Neural progenitor cell (in vitro differentiated cells): ENCODE results near the gene IL33. TPM values are rescaled to one million over a fixed set of nuclear protein-coding genes. Genes with fewer than 3 reads are reported as not detected.

Experiments
- DNase-seq: peaks from one replicate; pipeline ENCODE4 v3.0.0-alpha.2; 2016; ENCODE audit warnings: low spot score
- H2AFZ ChIP-seq: fragments of 200-600 bp; sonication (generic); replicated peaks from 2 replicates; pipeline ENCODE4 v1.6.1; 2016; ENCODE audit warnings: antibody characterized with exemption
- H3F3A ChIP-seq: fragments of 200-600 bp; sonication (generic); 2 replicates; pipeline ENCODE4 v1.6.1; 2016; ENCODE audit warnings: antibody characterized with exemption, low read depth
- H3K27ac ChIP-seq: fragments of 200-600 bp; sonication (generic); 2 replicates; pipeline ENCODE4 v1.5.1; 2016; ENCODE audit warnings: mild to moderate bottlenecking
- H3K27me3 ChIP-seq: fragments of 200-600 bp; sonication (generic); 2 replicates; pipeline ENCODE4 v1.6.1; 2016; ENCODE audit warnings: mild to moderate bottlenecking, moderate library complexity
- H3K36me3 ChIP-seq: fragments of 200-600 bp; sonication (generic); 2 replicates; pipeline ENCODE4 v1.5.1; 2016
- H3K4me1 ChIP-seq: fragments of 200-600 bp; sonication (generic); 2 replicates; pipeline ENCODE4 v1.6.1; 2016; ENCODE audit warnings: mixed run types
- H3K4me2 ChIP-seq: fragments of 200-600 bp; sonication (generic); 2 replicates; pipeline ENCODE4 v1.6.1; 2016
- H3K4me3 ChIP-seq: fragments of 200-600 bp; sonication (generic); 2 replicates; pipeline ENCODE4 v1.5.1; 2016
- H3K79me2 ChIP-seq: fragments of 200-600 bp; sonication (generic); 2 replicates; pipeline ENCODE4 v1.6.1; 2016; ENCODE audit warnings: low read depth
- H3K9ac ChIP-seq: fragments of 200-600 bp; sonication (generic); 2 replicates; pipeline ENCODE4 v1.6.1; 2016
- H3K9me3 ChIP-seq: fragments of 200-600 bp; sonication (generic); 2 replicates; pipeline ENCODE4 v1.5.1; 2016; ENCODE audit warnings: low read depth
- H4K20me1 ChIP-seq: fragments of 200-600 bp; sonication (generic); 2 replicates; pipeline ENCODE4 v1.6.1; 2016; ENCODE audit warnings: low read depth
- H3K27ac Mint-ChIP-seq: 3 replicates; pipeline ENCODE4 v1.8.0; 2021; ENCODE audit warnings: mixed read lengths
- H3K27me3 Mint-ChIP-seq: 2 replicates; pipeline ENCODE4 v1.8.0; 2022; ENCODE audit warnings: low read depth, mild to moderate bottlenecking, inconsistent platforms, moderate library complexity, mixed read lengths; ENCODE audit not compliant: insufficient read depth
- H3K36me3 Mint-ChIP-seq: 3 replicates; pipeline ENCODE4 v1.8.0; 2021; ENCODE audit warnings: mixed read lengths
- H3K4me1 Mint-ChIP-seq: 3 replicates; pipeline ENCODE4 v1.8.0; 2021; ENCODE audit warnings: mixed read lengths
- H3K4me3 Mint-ChIP-seq: 3 replicates; pipeline ENCODE4 v1.8.0; 2021; ENCODE audit warnings: mild to moderate bottlenecking, moderate library complexity, mixed read lengths
- H3K9me3 Mint-ChIP-seq: 3 replicates; pipeline ENCODE4 v1.8.0; 2020; ENCODE audit warnings: mixed read lengths
- EZH2 ChIP-seq: fragments of 200-600 bp; sonication (generic); IDR thresholded peaks from 2 replicates; pipeline ENCODE4 v1.6.1; 2017; ENCODE audit warnings: antibody characterized with exemption, mild to moderate bottlenecking, moderate library complexity
- EZH2phosphoT487 ChIP-seq: fragments of 200-600 bp; sonication (generic); IDR thresholded peaks from 2 replicates; pipeline ENCODE4 v1.6.1; 2017; ENCODE audit warnings: antibody characterized with exemption
- total RNA-seq: library from RNA; depleted of rRNA; stranded (reverse); fragments of >200 nt; gene quantifications from 2 replicates; pipeline ENCODE4 v1.2.3, GENCODE V29; 2015; ENCODE audit warnings: low replicate concordance
- TF ChIP-seq, protein P1 (sequence below): fragments of 200-600 bp; sonication (generic); IDR thresholded peaks from 2 replicates; pipeline ENCODE4 v1.5.1; 2017; ENCODE audit warnings: antibody characterized with exemption, mild to moderate bottlenecking

IL33 gene
- total RNA-seq, 1 donor from 2014 or later: not detected

DNA sequence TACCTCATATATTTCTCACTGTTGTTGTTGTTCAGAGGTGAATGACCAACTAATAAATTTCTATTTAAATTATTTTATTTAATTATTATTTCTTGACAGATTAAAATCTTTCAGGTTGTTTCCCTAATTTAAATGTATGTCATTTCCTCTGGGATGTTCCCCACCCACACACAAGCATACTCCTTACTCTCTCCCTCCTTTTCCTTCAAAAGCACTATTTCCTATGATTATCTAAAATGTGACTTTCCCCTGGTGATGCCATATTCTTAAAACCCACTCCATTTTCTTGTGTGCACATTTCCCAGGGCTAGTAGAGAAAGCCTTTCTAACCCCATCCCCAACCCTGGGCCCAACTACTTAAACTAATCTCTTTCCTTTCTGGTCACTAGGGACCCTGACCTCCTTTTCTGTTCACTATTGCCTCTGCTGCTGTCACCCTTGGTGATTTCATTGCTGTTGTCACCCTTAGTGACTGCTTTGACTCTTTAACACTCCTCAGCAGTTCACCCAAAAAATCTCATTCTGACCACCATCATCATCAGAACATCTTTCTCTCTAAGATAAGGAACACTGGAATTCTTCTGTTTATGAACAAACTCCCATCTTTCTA, 16.8 kb downstream of the IL33 start:
- Mint-ChIP-seq H3K4me1 (no peaks in the 10 kb centered on the region), H3K27me3 (no peaks in the 10 kb centered on the region), H3K4me3 (no peak overlapping the region), H3K27ac (no peak overlapping the region), H3K36me3 (no peaks in the 10 kb centered on the region), H3K9me3 (no peaks in the 10 kb centered on the region)
- no peak for DNase-seq
- no peaks in the 10 kb centered on the region for H3K36me3 ChIP-seq
- H3K4me2 ChIP-seq: no peak overlapping the region
- TF ChIP-seq EZH2 (no peak), EZH2phosphoT487 (no peak)
- no peaks in the 10 kb centered on the region for H3F3A ChIP-seq
- H3K27ac ChIP-seq: no peak overlapping the region
- no peaks in the 10 kb centered on the region for H4K20me1 ChIP-seq
- H3K27me3 ChIP-seq: no peaks in the 10 kb centered on the region
- H3K9ac ChIP-seq: no peak overlapping the region
- no peak overlapping the region for H3K4me3 ChIP-seq
- H3K9me3 ChIP-seq: no peaks in the 10 kb centered on the region
- H3K79me2 ChIP-seq: no peaks in the 10 kb centered on the region
- H2AFZ ChIP-seq: no peak overlapping the region
- H3K4me1 ChIP-seq: no peaks in the 10 kb centered on the region

DNA sequence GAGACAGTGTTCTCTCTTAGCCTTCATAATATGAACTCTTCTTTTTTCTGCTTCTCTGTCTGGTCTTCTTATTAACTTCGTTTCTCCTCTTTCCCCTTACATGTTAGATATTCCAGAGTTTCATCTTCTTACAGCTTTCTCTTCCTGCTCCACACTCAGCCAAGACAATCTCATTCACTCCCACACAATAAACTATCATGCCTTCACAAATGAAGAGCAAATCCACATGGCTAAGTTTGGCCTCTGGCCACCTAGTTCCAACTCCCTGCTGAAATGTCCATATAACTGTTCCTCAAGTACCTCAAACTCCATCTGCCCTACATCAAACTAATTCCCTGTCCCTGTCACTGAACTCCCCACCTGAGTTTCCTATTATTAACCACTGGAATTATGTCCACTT, 18.4 kb downstream of the IL33 start:
- H3K4me1 Mint-ChIP-seq: no peaks in the 10 kb centered on the region
- no peak overlapping the region for H3K4me3 Mint-ChIP-seq
- no peak overlapping the region for H3K9ac ChIP-seq
- H3K27ac Mint-ChIP-seq: no peak overlapping the region
- H3F3A ChIP-seq: no peaks in the 10 kb centered on the region
- no peaks in the 10 kb centered on the region for H3K4me1 ChIP-seq
- no peak overlapping the region for H3K4me3 ChIP-seq
- no peak overlapping the region for H2AFZ ChIP-seq
- no peak overlapping the region for H3K27ac ChIP-seq
- TF ChIP-seq EZH2 (no peak), EZH2phosphoT487 (no peak)
- TF ChIP-seq, protein P1, sequence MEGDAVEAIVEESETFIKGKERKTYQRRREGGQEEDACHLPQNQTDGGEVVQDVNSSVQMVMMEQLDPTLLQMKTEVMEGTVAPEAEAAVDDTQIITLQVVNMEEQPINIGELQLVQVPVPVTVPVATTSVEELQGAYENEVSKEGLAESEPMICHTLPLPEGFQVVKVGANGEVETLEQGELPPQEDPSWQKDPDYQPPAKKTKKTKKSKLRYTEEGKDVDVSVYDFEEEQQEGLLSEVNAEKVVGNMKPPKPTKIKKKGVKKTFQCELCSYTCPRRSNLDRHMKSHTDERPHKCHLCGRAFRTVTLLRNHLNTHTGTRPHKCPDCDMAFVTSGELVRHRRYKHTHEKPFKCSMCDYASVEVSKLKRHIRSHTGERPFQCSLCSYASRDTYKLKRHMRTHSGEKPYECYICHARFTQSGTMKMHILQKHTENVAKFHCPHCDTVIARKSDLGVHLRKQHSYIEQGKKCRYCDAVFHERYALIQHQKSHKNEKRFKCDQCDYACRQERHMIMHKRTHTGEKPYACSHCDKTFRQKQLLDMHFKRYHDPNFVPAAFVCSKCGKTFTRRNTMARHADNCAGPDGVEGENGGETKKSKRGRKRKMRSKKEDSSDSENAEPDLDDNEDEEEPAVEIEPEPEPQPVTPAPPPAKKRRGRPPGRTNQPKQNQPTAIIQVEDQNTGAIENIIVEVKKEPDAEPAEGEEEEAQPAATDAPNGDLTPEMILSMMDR: no peak
- no peak for DNase-seq
- H4K20me1 ChIP-seq: no peaks in the 10 kb centered on the region
- no peaks in the 10 kb centered on the region for H3K36me3 Mint-ChIP-seq
- H3K9me3 Mint-ChIP-seq: no peaks in the 10 kb centered on the region
- no peaks in the 10 kb centered on the region for H3K9me3 ChIP-seq
- no peaks in the 10 kb centered on the region for H3K36me3 ChIP-seq
- no peaks in the 10 kb centered on the region for H3K27me3 ChIP-seq
- H3K4me2 ChIP-seq: no peak overlapping the region
- H3K27me3 Mint-ChIP-seq: peaks cover 2% of the 10 kb centered on the region
- H3K79me2 ChIP-seq: no peaks in the 10 kb centered on the region

DNA sequence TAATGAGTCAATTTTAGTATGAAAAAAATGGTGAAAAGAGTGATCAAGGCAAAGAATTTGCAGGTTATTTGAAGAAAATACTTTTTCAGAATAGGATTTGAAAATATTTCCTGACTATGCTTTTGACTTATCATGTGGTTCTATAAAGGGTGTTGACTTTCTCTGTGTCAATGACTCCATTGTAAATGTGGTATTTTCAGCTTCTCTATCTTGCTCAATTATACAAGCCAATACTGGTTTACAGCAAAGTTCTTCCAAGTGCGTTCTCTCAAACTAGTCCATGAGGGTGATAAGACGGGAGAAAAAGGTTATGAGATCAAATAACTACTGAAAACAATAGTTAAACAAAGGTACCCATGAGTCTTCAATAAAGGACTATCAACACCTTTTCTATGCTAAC, 21.7 kb downstream of the IL33 start:
- Mint-ChIP-seq H3K4me1 (no peaks in the 10 kb centered on the region), H3K9me3 (no peaks in the 10 kb centered on the region), H3K27me3 (peaks cover 5% of the 10 kb centered on the region), H3K4me3 (no peak overlapping the region), H3K27ac (no peak overlapping the region), H3K36me3 (no peaks in the 10 kb centered on the region)
- no peaks in the 10 kb centered on the region for H3K79me2 ChIP-seq
- H2AFZ ChIP-seq: no peak overlapping the region
- no peaks in the 10 kb centered on the region for H4K20me1 ChIP-seq
- no peaks in the 10 kb centered on the region for H3F3A ChIP-seq
- DNase-seq: no peak
- H3K4me2 ChIP-seq: no peak overlapping the region
- H3K36me3 ChIP-seq: no peaks in the 10 kb centered on the region
- no peaks in the 10 kb centered on the region for H3K9me3 ChIP-seq
- H3K27ac ChIP-seq: no peak overlapping the region
- no peaks in the 10 kb centered on the region for H3K4me1 ChIP-seq
- TF ChIP-seq, protein P1: no peak
- TF ChIP-seq EZH2phosphoT487 (no peak), EZH2 (no peak)
- H3K4me3 ChIP-seq: no peak overlapping the region
- no peaks in the 10 kb centered on the region for H3K27me3 ChIP-seq
- no peak overlapping the region for H3K9ac ChIP-seq

DNA sequence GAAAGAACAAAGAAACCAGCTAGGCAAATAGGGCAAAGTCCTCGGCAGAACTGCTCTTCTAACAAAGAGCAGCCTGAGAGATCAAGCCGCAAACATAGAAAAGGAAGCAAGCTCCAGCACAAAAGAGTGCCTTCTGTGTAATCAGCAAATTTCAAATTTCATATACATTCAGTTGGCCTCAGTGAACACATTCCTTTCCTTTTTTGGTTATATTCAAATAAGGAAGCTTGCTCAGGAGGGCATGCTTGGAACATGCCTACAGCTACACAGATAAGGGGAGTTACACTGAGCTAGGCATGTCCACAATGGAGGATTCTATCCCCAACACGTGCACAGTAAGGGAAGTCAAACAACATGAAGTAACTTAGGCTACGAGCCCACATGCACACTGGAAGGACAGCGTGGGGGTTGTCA, 23.4 kb downstream of the IL33 start:
- Histone ChIP-seq H3K4me1 (no peaks in the 10 kb centered on the region), H3K4me2 (no peak overlapping the region), H3K36me3 (no peaks in the 10 kb centered on the region), H2AFZ (peak overlapping the region; percentile 73), H3K9ac (no peak overlapping the region), H3K4me3 (no peak overlapping the region), H3K9me3 (no peaks in the 10 kb centered on the region), H3K27ac (no peak overlapping the region), H3K27me3 (no peaks in the 10 kb centered on the region), H3F3A (no peaks in the 10 kb centered on the region), H3K79me2 (no peaks in the 10 kb centered on the region), H4K20me1 (no peaks in the 10 kb centered on the region)
- TF ChIP-seq, protein P1: no peak
- TF ChIP-seq EZH2phosphoT487 (no peak), EZH2 (no peak)
- Mint-ChIP-seq H3K9me3 (no peaks in the 10 kb centered on the region), H3K4me3 (no peak overlapping the region), H3K4me1 (peaks cover 3% of the 10 kb centered on the region), H3K27ac (no peak overlapping the region), H3K27me3 (peaks cover 5% of the 10 kb centered on the region), H3K36me3 (no peaks in the 10 kb centered on the region)
- DNase-seq: no peak
